Ovary (tissue), 3 donors: ENCODE results near the gene SAMM50.

Experiments
- CTCF ChIP-seq, 3 donors: fragments of 450-650 bp in 2 of 3; fragments of 200-600 bp in 1 of 3; IDR thresholded peaks; one replicate each; pipeline versions ENCODE4 v1.5.1 to v1.8.0; 2016 to 2022; ENCODE audit warnings: antibody characterized with exemption in 3 of 3, mild to moderate bottlenecking in 1 of 3
- POLR2A ChIP-seq: fragments of 450-650 bp; IDR thresholded peaks from one replicate; pipeline ENCODE4 v1.6.1; 2017; ENCODE audit warnings: antibody characterized with exemption, mild to moderate bottlenecking, moderate library complexity
- donor health status: DM: no; HTN: no; CAD: no.

- TF ChIP-seq CTCF (IDR thresholded peaks at IDR 0.05) (no peak), POLR2A (no peak)
Observed at GRCh38 chr22:43976861-43977795, 21.9 kb downstream of the SAMM50 start.
